Activated gamma-delta T cell treated with Interleukin-2 at 50 U/mL for 16 hours (primary cell): ENCODE data around the gene ST8SIA6.
A peak's percentile ranks its signal among the peaks of the same experiment; 100 is the strongest.
"Not testable (repeated sequence)": the region's sequence is repeated elsewhere in the genome, so short reads cannot be mapped to it uniquely, and the experiment has no call there.

Experiments used
- DNase-seq: peaks from one replicate; pipeline ENCODE4 v3.0.0-alpha.2; 2020

Gene ST8SIA6

GRCh38 chr10:17425584-17426262 is 28.7 kb downstream of the ST8SIA6 start:
- peak; percentile 45 for DNase-seq

DNA sequence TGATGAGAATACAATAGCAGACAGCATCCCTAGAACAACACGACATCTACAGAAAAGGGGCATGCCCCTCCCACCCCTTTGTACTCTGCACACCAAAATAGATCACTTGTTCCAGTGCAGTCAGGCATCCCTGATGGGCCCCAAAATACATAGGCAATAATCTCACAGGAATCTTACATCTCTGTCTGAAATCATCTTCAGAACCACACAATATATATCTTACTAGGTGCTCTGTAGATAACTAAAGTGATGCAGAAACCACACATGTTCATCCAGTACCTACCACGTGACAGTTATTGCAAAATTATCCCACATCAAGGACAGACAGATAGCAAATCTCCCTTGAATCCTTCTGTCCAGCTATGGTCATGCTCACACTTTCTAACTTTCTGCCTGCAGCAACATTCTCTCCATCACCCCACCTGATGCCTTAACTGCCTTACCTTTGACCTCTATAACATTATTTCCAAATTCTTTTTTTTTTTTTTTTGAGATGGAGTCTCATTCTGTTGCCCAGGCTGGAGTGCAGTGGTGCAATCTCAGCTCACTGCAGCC is 30.7 kb downstream of the ST8SIA6 start:
- DNase-seq: no peak

DNA sequence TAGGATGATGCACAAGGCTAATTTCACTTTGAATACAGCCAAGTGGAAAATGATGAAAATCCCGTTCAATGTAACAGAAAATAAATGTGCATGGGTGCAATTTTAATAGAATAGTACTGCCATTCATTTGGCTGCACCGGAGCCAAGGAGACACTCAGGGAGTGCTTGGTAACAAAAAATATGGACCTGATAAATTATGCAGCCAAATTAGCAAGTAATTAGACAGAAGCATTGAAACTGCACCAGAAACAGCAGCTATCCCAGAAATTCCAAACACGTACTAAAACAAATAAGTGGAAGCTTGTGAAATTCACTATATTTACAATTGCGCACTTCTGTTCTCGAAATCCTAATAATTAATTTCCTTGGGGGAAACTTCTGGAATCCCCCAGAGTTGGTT is 31.5 kb downstream of the ST8SIA6 start:
- no peak for DNase-seq

DNA sequence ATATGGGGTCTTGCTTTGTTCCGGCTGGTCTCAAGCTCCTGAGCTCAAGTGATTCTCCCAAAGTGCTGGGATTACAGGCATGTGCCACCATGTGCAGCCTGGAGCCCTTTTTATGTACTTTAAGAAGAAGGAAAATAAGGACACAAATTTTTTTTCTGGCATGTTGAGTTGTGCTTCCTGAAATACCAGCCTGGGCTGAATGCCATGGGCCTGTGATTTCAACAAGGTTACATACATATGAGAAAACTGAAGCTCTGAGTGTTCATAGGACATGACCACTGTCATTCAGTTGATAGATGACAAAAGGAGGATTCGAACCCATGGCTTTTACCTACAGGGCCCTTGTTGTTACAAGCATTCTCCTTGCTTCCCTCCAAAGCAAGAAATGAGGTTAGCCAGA is 36.1 kb downstream of the ST8SIA6 start:
- DNase-seq: no peak

DNA sequence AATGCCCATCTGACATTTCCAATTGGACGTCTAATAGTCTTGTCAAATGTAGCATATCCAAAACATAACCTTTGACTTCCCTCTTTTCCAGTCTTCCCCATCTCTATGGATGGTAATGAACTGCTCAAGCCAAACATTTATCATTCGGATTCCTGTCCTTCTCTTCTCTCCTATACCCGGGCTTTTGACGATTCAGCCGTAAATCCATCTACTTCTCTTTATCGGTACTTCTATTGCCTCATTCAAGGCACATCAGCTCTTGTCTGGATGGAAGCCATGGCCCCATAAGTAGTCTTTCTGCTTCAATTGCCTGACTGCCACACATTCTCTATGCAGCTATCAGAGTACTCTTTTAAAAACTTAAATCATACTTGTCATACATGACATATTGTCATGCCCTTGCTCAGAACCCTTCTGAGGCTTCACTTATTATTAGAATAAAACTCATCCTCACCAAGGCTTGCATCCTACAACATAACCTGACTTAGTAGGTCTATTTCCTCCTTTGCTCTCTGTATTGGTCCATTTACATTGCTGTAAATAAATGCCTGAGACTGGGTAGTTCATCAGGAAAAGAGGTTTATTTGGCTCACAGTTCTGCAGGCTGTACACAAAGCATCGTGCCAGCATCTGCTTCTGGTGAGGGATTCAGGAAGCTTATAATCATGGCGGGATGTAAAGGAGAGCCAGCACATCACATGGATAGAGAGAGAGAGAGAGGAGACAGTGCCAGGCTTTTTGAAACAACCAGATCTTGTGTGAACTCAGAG is 37.8 kb downstream of the ST8SIA6 start:
- DNase-seq: no peak

DNA sequence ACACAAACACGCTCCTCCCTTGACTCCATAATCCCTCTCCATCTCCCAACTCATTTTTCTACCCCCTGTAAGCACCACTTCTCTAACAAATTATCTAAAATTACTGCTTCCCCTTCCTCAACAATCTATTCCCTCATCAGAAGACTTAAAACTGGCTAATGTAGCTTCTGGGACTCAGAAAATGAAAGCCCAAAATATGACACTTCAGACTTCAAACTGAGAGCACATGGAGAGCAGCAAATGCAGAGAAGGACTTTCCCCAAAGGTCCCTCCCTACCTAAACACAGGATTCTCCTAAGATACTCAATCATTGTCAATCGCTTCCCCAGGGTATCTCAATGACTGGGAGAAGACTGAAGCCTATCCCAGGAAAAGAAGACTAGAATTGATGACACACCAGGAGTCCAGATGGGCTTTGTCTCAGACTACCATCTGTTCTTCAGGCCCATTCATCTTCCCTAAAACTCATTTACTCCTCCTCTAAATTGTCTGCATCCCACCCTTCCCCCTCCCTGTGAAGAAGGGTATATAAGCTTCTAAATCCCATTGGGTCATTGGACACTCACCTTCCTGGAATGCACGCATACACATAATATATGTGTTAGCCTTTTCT is 39.2 kb downstream of the ST8SIA6 start:
- DNase-seq: no peak

DNA sequence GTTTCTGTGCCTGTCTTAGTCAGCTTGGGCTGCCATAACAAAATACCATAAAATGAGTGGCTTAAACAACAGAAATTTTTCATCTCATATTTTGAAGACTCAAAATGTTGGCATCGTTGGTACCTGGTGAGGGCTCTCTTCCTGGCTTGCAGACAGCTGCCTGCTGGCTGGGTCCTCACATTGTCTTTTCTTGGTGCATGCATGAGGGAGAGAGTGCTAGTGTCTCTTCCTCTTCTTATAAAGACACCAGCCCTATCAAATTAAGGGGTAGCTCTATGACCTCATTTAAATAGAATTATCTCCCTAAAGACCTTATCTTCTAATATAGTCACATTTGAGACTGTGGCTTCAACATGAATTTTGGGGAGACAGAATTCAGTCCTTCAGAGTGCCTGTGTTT is 39.9 kb downstream of the ST8SIA6 start:
- no peak for DNase-seq

DNA sequence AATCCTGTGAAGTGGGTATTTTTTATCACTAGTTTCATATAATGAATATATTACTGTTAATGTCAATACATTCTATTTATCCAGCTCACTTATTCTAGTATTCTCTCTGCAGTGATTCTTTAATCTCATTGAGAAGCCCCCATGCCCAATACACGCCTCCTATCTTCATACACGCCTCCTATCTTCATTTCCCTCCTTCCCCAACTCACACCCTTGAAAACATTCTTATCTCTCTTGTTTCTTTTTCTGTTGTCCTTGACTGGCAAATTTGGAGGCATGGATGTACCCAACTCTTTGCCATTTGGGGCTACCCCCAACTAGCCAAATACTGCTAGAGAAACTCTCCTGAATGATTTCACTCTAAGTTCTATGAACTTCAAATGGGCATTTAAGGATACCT is 40.5 kb downstream of the ST8SIA6 start:
- DNase-seq: no peak

DNA sequence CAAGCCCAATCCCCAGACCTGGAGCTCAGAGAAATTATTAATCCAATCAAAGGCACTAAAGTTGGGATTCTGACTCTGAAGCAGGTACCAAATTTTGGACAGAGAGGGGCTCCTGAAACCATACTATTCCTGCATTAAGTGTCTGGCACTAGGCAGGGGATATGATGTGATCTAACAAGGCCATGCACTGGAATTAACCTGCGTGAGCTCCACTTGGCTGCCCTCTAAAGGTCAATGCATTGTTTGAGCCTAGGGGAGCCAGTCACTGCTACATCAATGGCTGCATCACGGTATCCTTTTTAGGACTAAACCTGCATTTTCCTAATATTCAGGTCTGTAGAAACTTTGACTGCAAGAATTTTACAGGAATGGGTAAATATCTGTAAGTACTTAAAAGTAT is 42.1 kb downstream of the ST8SIA6 start:
- DNase-seq: no peak

DNA sequence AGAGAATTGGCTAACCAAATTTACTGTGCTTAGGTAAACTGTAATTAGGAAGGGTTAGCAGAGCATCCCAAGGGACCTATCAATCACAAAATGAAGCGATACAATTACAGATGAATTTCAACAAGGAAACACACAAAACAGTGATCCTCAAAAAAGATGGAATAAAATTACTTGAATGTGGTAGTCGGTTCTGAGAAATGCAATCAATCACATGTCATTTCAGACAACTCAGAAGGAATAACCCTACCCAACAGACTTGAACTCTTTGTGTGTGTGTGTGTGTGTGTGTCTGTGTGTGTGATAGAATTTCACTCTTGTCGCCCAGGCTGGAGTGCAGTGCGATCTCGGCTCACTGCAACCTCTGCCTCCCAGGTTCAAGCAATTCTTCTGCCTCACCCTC is 43.5 kb downstream of the ST8SIA6 start:
- no peak for DNase-seq

GRCh38 chr10:17409170-17409733 is 45.1 kb downstream of the ST8SIA6 start:
- DNase-seq: no peak

- no peak for DNase-seq
Measured at GRCh38 chr10:17407047-17407446, 47.3 kb downstream of the ST8SIA6 start.

DNA sequence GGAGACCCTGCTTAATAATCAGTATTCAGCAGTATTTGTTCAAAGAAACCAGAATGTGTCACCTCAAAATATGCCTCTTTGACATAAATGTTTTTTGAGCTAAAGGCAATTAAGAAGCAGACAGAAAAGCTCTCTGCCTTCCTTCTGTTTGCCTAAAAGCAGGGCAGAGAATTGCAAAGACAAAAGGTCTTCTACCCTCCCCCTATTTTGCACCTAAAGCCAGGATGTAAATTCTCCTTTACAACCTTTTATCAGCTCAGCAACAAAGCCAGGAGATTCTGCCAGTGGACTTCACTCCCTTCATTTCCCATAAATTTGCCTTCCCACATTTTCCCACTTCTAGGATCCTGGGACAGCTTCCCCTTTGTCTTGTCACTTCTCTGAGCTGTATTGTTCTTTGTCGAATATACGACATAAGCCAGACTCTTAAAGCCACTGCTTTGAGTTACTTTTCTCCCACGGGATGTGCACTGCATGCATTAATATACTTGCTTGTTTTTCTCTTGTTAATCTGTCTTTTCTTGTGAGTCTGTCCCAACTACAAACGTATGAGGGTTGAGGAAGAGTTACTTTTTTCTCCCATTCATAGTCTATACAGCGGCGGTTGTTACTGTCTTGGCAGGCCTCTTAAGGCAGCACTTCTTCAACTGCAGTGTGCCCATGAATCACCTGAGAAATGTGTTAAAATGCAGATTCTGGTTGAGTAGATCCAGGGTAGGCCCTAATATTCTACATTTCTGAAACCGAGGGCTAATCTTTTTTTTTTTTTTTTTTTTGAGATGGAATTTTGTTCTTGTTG is 48.2 kb downstream of the ST8SIA6 start:
- no peak for DNase-seq

- DNase-seq: no peak
Measured at GRCh38 chr10:17403161-17403560, 51.2 kb downstream of the ST8SIA6 start.

DNA sequence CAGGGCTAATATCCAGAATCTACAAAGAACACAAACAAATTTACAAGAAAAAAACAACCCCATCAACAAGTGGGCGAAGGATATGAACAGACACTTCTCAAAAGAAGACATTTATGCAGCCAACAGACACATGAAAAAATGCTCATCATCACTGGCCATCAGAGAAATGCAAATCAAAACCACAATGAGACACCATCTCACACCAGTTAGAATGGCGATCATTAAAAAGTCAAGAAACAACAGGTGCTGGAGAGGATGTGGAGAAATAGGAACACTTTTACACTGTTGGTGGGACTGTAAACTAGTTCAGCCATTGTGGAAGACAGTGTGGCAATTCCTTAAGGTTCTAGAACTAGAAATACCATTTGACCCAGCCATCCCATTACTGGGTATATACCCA is 52.4 kb downstream of the ST8SIA6 start:
- DNase-seq: not testable (repeated sequence)

GRCh38 chr10:17396004-17396403 is 58.4 kb downstream of the ST8SIA6 start:
- no peak for DNase-seq

DNA sequence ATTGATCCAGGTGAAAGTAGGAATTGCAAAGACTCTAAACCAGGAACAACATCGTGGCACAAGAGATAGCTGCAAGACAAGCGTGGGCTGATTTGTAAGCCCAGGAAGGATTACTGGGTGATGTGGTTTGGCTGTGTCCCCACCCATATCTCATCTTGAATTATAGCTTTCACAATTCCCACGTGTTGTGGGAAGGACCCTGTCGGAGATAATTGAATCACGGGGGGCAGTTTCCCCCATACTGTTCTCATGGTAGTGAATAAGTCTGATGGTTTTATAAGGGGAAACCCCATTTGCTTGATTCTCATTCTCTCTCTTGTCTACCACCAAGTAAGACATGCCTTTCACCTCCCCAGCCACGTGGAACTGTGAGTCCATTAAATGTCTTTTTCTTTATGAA is 59.5 kb downstream of the ST8SIA6 start:
- no peak for DNase-seq

GRCh38 chr10:17387861-17388503 is 66.4 kb downstream of the ST8SIA6 start:
- no peak for DNase-seq

- no peak for DNase-seq
Measured at GRCh38 chr10:17386616-17387075, 67.7 kb downstream of the ST8SIA6 start.

- DNase-seq: no peak
Measured at GRCh38 chr10:17386021-17386420, 68.4 kb downstream of the ST8SIA6 start.

DNA sequence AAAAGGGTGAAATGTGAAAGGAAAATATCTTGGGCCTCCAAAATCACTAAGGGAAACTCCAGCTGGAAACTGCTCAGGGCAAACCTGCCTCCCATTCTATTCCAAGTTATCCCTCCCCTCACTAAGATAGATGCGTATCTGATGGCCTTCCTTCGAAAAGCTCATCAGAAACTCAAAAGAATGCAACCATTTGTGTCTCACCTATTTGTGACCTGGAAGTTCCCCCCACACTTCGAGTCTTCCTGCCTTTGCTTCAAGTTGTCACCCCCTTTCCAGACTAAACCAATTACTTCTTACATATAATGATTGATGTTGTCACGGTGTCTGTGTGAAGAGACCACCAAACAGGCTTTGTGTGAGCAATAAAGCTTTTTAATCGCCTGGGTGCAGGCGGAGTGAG is 69.3 kb downstream of the ST8SIA6 start:
- DNase-seq: no peak
